H9 (cell line): Measurements from ENCODE around the gene INCENP. TPM values are rescaled to one million over a fixed set of nuclear protein-coding genes. Genes with fewer than 3 reads are reported as not detected.

Source experiments
- DNase-seq: peaks from one replicate; pipeline ENCODE4 v3.0.0-alpha.2; 2017
- H2AFZ ChIP-seq: one replicate; pipeline ENCODE4 v1.6.1; 2013; ENCODE audit warnings: mild to moderate bottlenecking, low read length, control low read depth, moderate library complexity
- H2AK5ac ChIP-seq: 2 replicates; pipeline ENCODE4 v1.6.1; 2013; ENCODE audit warnings: low read length, control low read depth, mixed read lengths; ENCODE audit not compliant: insufficient read length
- H2BK120ac ChIP-seq: one replicate; pipeline ENCODE4 v1.6.1; 2013; ENCODE audit warnings: low read depth, mild to moderate bottlenecking, low read length, control low read depth, inconsistent platforms; ENCODE audit not compliant: poor library complexity, severe bottlenecking
- H2BK12ac ChIP-seq: 2 replicates; pipeline ENCODE4 v1.6.1; 2013; ENCODE audit warnings: low read length, control low read depth, mixed read lengths, low read depth; ENCODE audit not compliant: insufficient read length
- H2BK15ac ChIP-seq: 2 replicates; pipeline ENCODE4 v1.6.1; 2013; ENCODE audit warnings: low read depth, low read length, control low read depth
- H2BK20ac ChIP-seq: one replicate; pipeline ENCODE4 v1.6.1; 2013; ENCODE audit warnings: low read depth, mild to moderate bottlenecking, low read length, control low read depth, inconsistent platforms; ENCODE audit not compliant: poor library complexity, severe bottlenecking
- H2BK5ac ChIP-seq: 2 replicates; pipeline ENCODE4 v1.6.1; 2013; ENCODE audit warnings: low read length, control low read depth, mixed read lengths; ENCODE audit not compliant: insufficient read length
- H3K14ac ChIP-seq: 2 replicates; pipeline ENCODE4 v1.6.1; 2013; ENCODE audit warnings: low read length, control low read depth; ENCODE audit not compliant: insufficient read depth
- H3K18ac ChIP-seq: 2 replicates; pipeline ENCODE4 v1.6.1; 2013; ENCODE audit warnings: low read depth, mild to moderate bottlenecking, mixed read lengths, low read length, control low read depth; ENCODE audit not compliant: insufficient read length
- H3K23ac ChIP-seq: 2 replicates; pipeline ENCODE4 v1.6.1; 2013; ENCODE audit warnings: low read length, control low read depth, mixed read lengths, low read depth; ENCODE audit not compliant: insufficient read length
- H3K23me2 ChIP-seq: 2 replicates; pipeline ENCODE4 v1.6.1; 2013; ENCODE audit warnings: low read depth, mild to moderate bottlenecking, mixed read lengths, low read length, control low read depth; ENCODE audit not compliant: insufficient read length, poor library complexity, severe bottlenecking
- H3K27ac ChIP-seq: 2 replicates; pipeline ENCODE4 v1.5.1; 2013; ENCODE audit warnings: low read length, control low read depth, mixed read lengths, low read depth; ENCODE audit not compliant: insufficient read length
- H3K27me3 ChIP-seq: 2 replicates; pipeline ENCODE4 v1.6.1; 2013; ENCODE audit warnings: low read length, control low read depth, inconsistent platforms; ENCODE audit not compliant: insufficient read depth
- H3K4ac ChIP-seq: 2 replicates; pipeline ENCODE4 v1.6.1; 2013; ENCODE audit warnings: low read depth, mild to moderate bottlenecking, control low read depth, inconsistent platforms, low read length, moderate library complexity
- H3K4me1 ChIP-seq: 2 replicates; pipeline ENCODE4 v1.6.1; 2013; ENCODE audit warnings: low read length, control low read depth, inconsistent platforms; ENCODE audit not compliant: insufficient read depth
- H3K4me2 ChIP-seq: 2 replicates; pipeline ENCODE4 v1.6.1; 2013; ENCODE audit warnings: low read length, control low read depth, mixed read lengths; ENCODE audit not compliant: insufficient read length, insufficient read depth
- H3K56ac ChIP-seq: 2 replicates; pipeline ENCODE4 v1.6.1; 2013; ENCODE audit warnings: low read depth, mild to moderate bottlenecking, mixed read lengths, low read length, control low read depth; ENCODE audit not compliant: insufficient read length
- H3K79me1 ChIP-seq: 2 replicates; pipeline ENCODE4 v1.6.1; 2013; ENCODE audit warnings: low read depth, mild to moderate bottlenecking, moderate library complexity, low read length, control low read depth, inconsistent platforms; ENCODE audit not compliant: insufficient read depth, poor library complexity, severe bottlenecking
- H3K79me2 ChIP-seq: 2 replicates; pipeline ENCODE4 v1.6.1; 2013; ENCODE audit warnings: low read length, control low read depth, inconsistent platforms; ENCODE audit not compliant: insufficient read depth
- H3K9ac ChIP-seq: 2 replicates; pipeline ENCODE4 v1.6.1; 2013; ENCODE audit warnings: low read length, control low read depth, mixed read lengths; ENCODE audit not compliant: insufficient read length; ENCODE audit errors: extremely low read depth
- H3K9me3 ChIP-seq: one replicate; pipeline ENCODE4 v1.6.1; 2013; ENCODE audit warnings: low read depth, low read length, inconsistent platforms; ENCODE audit not compliant: control insufficient read depth
- H3T11ph ChIP-seq: one replicate; pipeline ENCODE4 v1.6.1; 2013; ENCODE audit warnings: mild to moderate bottlenecking, low read length, control low read depth, inconsistent platforms
- H4K20me1 ChIP-seq: one replicate; pipeline ENCODE4 v1.6.1; 2013; ENCODE audit not compliant: control insufficient read depth, insufficient read length, insufficient read depth
- H4K5ac ChIP-seq: 2 replicates; pipeline ENCODE4 v1.6.1; 2013; ENCODE audit warnings: low read depth, mild to moderate bottlenecking, mixed read lengths, low read length, control low read depth; ENCODE audit not compliant: insufficient read length
- H4K8ac ChIP-seq: replicated peaks from 2 replicates; pipeline ENCODE4 v1.6.1; 2013; ENCODE audit warnings: low read length, control low read depth, mixed read lengths, low read depth; ENCODE audit not compliant: insufficient read length
- H4K91ac ChIP-seq: 2 replicates; pipeline ENCODE4 v1.6.1; 2013; ENCODE audit warnings: low read depth, mild to moderate bottlenecking, moderate library complexity, mixed read lengths, low read length, control low read depth; ENCODE audit not compliant: insufficient read length
- H3K27ac Mint-ChIP-seq, 3 experiments: 2 replicates in 2 of 3; 3 replicates in 1 of 3; pipeline ENCODE4 v1.8.0; 2020 to 2021; ENCODE audit warnings: mixed read lengths in 3 of 3, mild to moderate bottlenecking in 1 of 3, moderate library complexity in 1 of 3
- H3K27me3 Mint-ChIP-seq: 2 replicates; pipeline ENCODE4 v1.8.0; 2021; ENCODE audit warnings: low read depth, mild to moderate bottlenecking, moderate library complexity, mixed read lengths
- H3K36me3 Mint-ChIP-seq, 3 experiments: 2 replicates in 2 of 3; 3 replicates in 1 of 3; pipeline ENCODE4 v1.8.0; 2020 to 2021; ENCODE audit warnings: low read depth in 3 of 3, mixed read lengths in 3 of 3; ENCODE audit not compliant: insufficient read depth in 1 of 3
- H3K4me1 Mint-ChIP-seq, 2 experiments: 2 replicates each; pipeline ENCODE4 v1.8.0; 2020; ENCODE audit warnings: mixed read lengths in 2 of 2
- H3K4me3 Mint-ChIP-seq, 2 experiments: 2 replicates in 1 of 2; 3 replicates in 1 of 2; pipeline ENCODE4 v1.8.0; 2020 to 2021; ENCODE audit warnings: mild to moderate bottlenecking in 2 of 2, mixed read lengths in 2 of 2, moderate library complexity in 1 of 2
- H3K9me3 Mint-ChIP-seq, 2 experiments: 2 replicates in 1 of 2; 3 replicates in 1 of 2; pipeline ENCODE4 v1.8.0; 2020; ENCODE audit warnings: mild to moderate bottlenecking in 2 of 2, mixed read lengths in 2 of 2, moderate library complexity in 1 of 2
- WGBS: extraction: QIAGEN DNeasy Blood & Tissue Kit; methylation state at CpG from one replicate; pipeline ENCODE4 v1.1.7; 2013; ENCODE audit warnings: missing lambda C conversion rate, low lambda C conversion rate, mixed read lengths; ENCODE audit not compliant: insufficient read length; ENCODE audit errors: extremely low coverage; 5-methylcytosine and 5-hydroxymethylcytosine counted together
- total RNA-seq: library from RNA; stranded (reverse); gene quantifications from 2 replicates; pipeline ENCODE4 v1.2.1, GENCODE V29; 2021
- TF ChIP-seq, protein P1 (sequence below): fragments of 200-600 bp; sonication (generic); conservative IDR thresholded peaks from 3 replicates; pipeline ENCODE4 v1.8.0; 2021; ENCODE audit warnings: antibody characterized with exemption, mild to moderate bottlenecking

INCENP gene
- total RNA-seq, 1 experiment from 2014 or later = 99.9 TPM

DNA sequence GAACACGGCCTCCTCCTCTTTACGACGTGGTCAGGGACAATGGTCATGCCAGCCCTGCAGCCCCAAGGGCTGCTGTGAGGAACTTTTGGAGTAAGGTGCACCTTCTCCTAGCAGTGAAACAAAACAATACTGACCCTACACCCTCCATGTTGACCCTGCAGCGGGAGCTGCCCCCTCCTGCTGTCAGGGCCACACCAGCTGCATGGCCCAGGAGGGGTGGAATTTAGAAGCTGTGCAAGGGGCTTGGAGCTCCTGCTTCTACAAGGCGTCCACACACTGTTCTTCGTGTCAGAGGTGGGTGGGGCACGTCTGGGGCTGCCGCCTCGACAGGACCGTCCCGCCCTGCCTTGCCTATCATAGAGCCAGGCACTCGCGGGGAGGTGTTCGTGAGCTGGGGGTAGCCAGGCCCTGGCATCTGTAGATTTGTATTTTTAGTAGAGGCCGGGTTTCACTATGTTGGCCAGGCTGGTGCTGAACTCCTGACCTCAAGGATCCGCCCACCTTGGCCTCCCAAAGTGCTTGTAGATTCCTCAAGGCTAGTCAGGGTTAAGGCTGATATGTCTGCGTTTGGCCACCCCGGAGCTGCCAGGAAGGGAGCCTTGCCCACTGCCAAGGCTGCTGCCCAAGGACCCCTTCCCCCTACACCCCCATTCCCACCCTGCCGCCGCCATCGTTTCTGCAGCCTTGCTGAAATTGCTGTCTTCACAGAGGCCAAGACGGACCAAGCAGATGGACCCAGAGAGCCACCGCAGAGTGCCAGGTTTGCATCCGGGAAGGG is 15.9 kb downstream of the INCENP start:
- no peak overlapping the region for H3K4me2 ChIP-seq
- H2BK120ac ChIP-seq = no peak overlapping the region
- no peak overlapping the region for H4K5ac ChIP-seq
- no peaks in the 10 kb centered on the region for H3K4me1 ChIP-seq
- H2BK20ac ChIP-seq = no peak overlapping the region
- no peaks in the 10 kb centered on the region for H4K20me1 ChIP-seq
- WGBS = no CpG with 5 or more reads among the region's 24 CpGs
- H3K27ac Mint-ChIP-seq = peak overlapping the region in 1 of 3 experiments; percentile 52; a peak in 1 of 7 replicates
- no peaks in the 10 kb centered on the region for H3K9me3 ChIP-seq
- no peak overlapping the region for H3K56ac ChIP-seq
- no peak overlapping the region for H2AFZ ChIP-seq
- H3T11ph ChIP-seq = no peak overlapping the region
- no peak overlapping the region for H2BK12ac ChIP-seq
- no peak overlapping the region for H4K91ac ChIP-seq
- no peak overlapping the region for H2AK5ac ChIP-seq
- no peaks in the 10 kb centered on the region for H3K9me3 Mint-ChIP-seq
- no peak overlapping the region for H2BK15ac ChIP-seq
- H3K4ac ChIP-seq = no peak overlapping the region
- no peak overlapping the region for H3K9ac ChIP-seq
- peaks cover 3% of the 10 kb centered on the region; the same call in 1 of the 2 replicates for H3K79me2 ChIP-seq
- no peak overlapping the region for H3K23ac ChIP-seq
- no peak overlapping the region for H2BK5ac ChIP-seq
- peaks cover 3% of the 10 kb centered on the region for H3K79me1 ChIP-seq
- no peak overlapping the region for H4K8ac ChIP-seq
- TF ChIP-seq, protein P1, sequence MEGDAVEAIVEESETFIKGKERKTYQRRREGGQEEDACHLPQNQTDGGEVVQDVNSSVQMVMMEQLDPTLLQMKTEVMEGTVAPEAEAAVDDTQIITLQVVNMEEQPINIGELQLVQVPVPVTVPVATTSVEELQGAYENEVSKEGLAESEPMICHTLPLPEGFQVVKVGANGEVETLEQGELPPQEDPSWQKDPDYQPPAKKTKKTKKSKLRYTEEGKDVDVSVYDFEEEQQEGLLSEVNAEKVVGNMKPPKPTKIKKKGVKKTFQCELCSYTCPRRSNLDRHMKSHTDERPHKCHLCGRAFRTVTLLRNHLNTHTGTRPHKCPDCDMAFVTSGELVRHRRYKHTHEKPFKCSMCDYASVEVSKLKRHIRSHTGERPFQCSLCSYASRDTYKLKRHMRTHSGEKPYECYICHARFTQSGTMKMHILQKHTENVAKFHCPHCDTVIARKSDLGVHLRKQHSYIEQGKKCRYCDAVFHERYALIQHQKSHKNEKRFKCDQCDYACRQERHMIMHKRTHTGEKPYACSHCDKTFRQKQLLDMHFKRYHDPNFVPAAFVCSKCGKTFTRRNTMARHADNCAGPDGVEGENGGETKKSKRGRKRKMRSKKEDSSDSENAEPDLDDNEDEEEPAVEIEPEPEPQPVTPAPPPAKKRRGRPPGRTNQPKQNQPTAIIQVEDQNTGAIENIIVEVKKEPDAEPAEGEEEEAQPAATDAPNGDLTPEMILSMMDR = no peak
- H3K4me3 Mint-ChIP-seq = no peak overlapping the region
- no peaks in the 10 kb centered on the region for H3K23me2 ChIP-seq
- H3K4me1 Mint-ChIP-seq = no peaks in the 10 kb centered on the region
- DNase-seq = peak; percentile 12
- H3K36me3 Mint-ChIP-seq = peaks cover 30 to 88% (median 69%) of the 10 kb centered on the region in 3 experiments; a peak in 6 of 7 replicates
- H3K14ac ChIP-seq = no peak overlapping the region
- H3K27me3 ChIP-seq = no peaks in the 10 kb centered on the region
- no peak overlapping the region for H3K18ac ChIP-seq
- no peak overlapping the region for H3K27ac ChIP-seq
- no peaks in the 10 kb centered on the region for H3K27me3 Mint-ChIP-seq
